ENCODE results near the gene HYAL4.
"Not testable (repeated sequence)": the region's sequence is repeated elsewhere in the genome, so short reads cannot be mapped to it uniquely, and the experiment has no call there.

DNA sequence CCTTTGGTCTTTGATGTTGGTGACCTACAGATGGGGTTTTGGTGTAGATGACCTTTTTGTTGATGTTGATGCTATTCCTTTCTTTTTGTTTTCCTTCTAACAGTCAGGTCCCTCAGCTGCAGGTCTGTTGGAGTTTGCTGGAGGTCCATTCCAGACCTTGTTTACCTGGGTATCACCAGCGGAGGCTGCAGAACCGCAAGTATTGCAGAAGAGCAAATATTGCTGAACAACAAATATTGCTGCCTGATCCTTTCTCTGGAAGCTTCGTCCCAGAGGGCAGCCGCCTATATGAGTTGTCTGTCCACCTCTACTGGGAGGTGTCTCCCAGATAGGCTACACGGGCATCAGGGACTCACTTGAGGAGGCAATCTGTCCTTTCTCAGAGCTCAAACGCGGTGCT is 827 bp upstream of the HYAL4 start:
- TF ChIP-seq HMGXB4 (CRISPR knock-in tag; IDR thresholded peaks at IDR 0.05; ENCODE audit: borderline replicate concordance in 1 of 2, low read depth in 1 of 2); ZNF629 (CRISPR knock-in tag; conservative IDR thresholded peaks at IDR 0.05); NFIC (IDR thresholded peaks at IDR 0.05; ENCODE audit: low read length); POLR2A (IDR thresholded peaks at IDR 0.05; ENCODE audit: insufficient read depth in 1 of 2, low read depth in 2 of 2, low read length in 2 of 2); SETDB1 (CRISPR knock-in tag; IDR thresholded peaks at IDR 0.05; ENCODE audit: borderline replicate concordance); ZNF3 (CRISPR knock-in tag; IDR thresholded peaks at IDR 0.05); ESRRA (CRISPR knock-in tag; IDR thresholded peaks at IDR 0.05; ENCODE audit: low read depth); USF2 (IDR thresholded peaks at IDR 0.05; ENCODE audit: low read depth, low read length); USF2 (CRISPR knock-in tag; IDR thresholded peaks at IDR 0.05; ENCODE audit: borderline replicate concordance): not testable (repeated sequence)
- TF ChIP-seq, protein P1, sequence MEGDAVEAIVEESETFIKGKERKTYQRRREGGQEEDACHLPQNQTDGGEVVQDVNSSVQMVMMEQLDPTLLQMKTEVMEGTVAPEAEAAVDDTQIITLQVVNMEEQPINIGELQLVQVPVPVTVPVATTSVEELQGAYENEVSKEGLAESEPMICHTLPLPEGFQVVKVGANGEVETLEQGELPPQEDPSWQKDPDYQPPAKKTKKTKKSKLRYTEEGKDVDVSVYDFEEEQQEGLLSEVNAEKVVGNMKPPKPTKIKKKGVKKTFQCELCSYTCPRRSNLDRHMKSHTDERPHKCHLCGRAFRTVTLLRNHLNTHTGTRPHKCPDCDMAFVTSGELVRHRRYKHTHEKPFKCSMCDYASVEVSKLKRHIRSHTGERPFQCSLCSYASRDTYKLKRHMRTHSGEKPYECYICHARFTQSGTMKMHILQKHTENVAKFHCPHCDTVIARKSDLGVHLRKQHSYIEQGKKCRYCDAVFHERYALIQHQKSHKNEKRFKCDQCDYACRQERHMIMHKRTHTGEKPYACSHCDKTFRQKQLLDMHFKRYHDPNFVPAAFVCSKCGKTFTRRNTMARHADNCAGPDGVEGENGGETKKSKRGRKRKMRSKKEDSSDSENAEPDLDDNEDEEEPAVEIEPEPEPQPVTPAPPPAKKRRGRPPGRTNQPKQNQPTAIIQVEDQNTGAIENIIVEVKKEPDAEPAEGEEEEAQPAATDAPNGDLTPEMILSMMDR (CRISPR knock-in tag; IDR thresholded peaks at IDR 0.05) = not testable (repeated sequence)
